Measurements from ENCODE around the gene TUG1.

TUG1 gene

GRCh38 chr22:30968924-30969531 is at the start of gene TUG1:
Gene TUG1, plus strand, starts transcription at chr22:30969265.
- DNase-seq = peak; percentile 98

- DNase-seq = no peak
Observed at GRCh38 chr22:30919973-30920372, 49.1 kb upstream of the TUG1 start.

GRCh38 chr22:30920407-30920806 is 48.7 kb upstream of the TUG1 start:
- DNase-seq = peak; percentile 79

- DNase-seq = no peak
Observed at GRCh38 chr22:30921108-30921507, 48.0 kb upstream of the TUG1 start.

GRCh38 chr22:30922151-30922611 is 46.9 kb upstream of the TUG1 start:
- peak; percentile 90 for DNase-seq

- DNase-seq = no peak
Observed at GRCh38 chr22:30923168-30923900, 45.7 kb upstream of the TUG1 start.

GRCh38 chr22:30925667-30926066 is 43.4 kb upstream of the TUG1 start:
- no peak for DNase-seq

- DNase-seq = no peak
Observed at GRCh38 chr22:30926706-30927105, 42.4 kb upstream of the TUG1 start.

GRCh38 chr22:30927806-30928205 is 41.3 kb upstream of the TUG1 start:
- no peak for DNase-seq

GRCh38 chr22:30928401-30928800 is 40.7 kb upstream of the TUG1 start:
- DNase-seq = no peak

GRCh38 chr22:30930228-30930627 is 38.8 kb upstream of the TUG1 start:
- no peak for DNase-seq

GRCh38 chr22:30931541-30932300 is 37.3 kb upstream of the TUG1 start:
- no peak for DNase-seq

GRCh38 chr22:30932661-30933060 is 36.4 kb upstream of the TUG1 start:
- no peak for DNase-seq

GRCh38 chr22:30933457-30933856 is 35.6 kb upstream of the TUG1 start:
- no peak for DNase-seq

- DNase-seq = no peak
Observed at GRCh38 chr22:30934053-30934452, 35.0 kb upstream of the TUG1 start.

GRCh38 chr22:30940685-30941362 is 28.2 kb upstream of the TUG1 start:
- DNase-seq = peak; percentile 26

- DNase-seq = no peak
Observed at GRCh38 chr22:30941363-30941740, 27.7 kb upstream of the TUG1 start.

GRCh38 chr22:30943368-30943767 is 25.7 kb upstream of the TUG1 start:
- peak; percentile 38 for DNase-seq

GRCh38 chr22:30944986-30945385 is 24.1 kb upstream of the TUG1 start:
- no peak for DNase-seq

- no peak for DNase-seq
Observed at GRCh38 chr22:30945653-30946052, 23.4 kb upstream of the TUG1 start.

- DNase-seq = no peak
Observed at GRCh38 chr22:30946354-30946753, 22.7 kb upstream of the TUG1 start.

GRCh38 chr22:30947173-30947815 is 21.8 kb upstream of the TUG1 start:
- no peak for DNase-seq
